ENCODE measurements around the gene SH3BP5.

DNA sequence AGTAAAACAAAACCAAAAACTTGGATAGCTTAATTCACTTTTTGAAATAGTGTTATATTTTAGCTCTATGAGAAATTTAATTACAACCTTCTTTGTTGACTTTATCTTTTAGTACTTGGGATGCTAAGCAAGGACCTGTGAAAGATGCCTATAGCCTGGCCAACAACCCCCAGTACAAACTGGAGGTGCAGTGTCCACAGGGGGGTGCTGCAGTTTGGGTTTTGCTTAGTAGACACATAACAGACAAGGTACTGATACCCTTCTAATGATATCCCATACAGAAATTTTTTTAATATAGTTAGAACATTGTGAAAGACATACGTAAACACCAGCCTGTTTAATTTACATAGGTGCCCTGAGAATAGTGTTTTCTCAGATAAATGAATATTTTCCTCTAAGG lies 91.0 kb downstream of the SH3BP5 start:
- TF ChIP-seq, protein P1, sequence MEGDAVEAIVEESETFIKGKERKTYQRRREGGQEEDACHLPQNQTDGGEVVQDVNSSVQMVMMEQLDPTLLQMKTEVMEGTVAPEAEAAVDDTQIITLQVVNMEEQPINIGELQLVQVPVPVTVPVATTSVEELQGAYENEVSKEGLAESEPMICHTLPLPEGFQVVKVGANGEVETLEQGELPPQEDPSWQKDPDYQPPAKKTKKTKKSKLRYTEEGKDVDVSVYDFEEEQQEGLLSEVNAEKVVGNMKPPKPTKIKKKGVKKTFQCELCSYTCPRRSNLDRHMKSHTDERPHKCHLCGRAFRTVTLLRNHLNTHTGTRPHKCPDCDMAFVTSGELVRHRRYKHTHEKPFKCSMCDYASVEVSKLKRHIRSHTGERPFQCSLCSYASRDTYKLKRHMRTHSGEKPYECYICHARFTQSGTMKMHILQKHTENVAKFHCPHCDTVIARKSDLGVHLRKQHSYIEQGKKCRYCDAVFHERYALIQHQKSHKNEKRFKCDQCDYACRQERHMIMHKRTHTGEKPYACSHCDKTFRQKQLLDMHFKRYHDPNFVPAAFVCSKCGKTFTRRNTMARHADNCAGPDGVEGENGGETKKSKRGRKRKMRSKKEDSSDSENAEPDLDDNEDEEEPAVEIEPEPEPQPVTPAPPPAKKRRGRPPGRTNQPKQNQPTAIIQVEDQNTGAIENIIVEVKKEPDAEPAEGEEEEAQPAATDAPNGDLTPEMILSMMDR (conservative IDR thresholded peaks at IDR 0.05; ENCODE audit: low read length): peak; percentile 86
- no peak for TF ChIP-seq EZH2phosphoT487 (IDR thresholded peaks at IDR 0.05; ENCODE audit: borderline replicate concordance, low read depth, low read length)
